HG02970 (cell line): Measurements from ENCODE around the gene CFB.
"Not testable (repeated sequence)": the region's sequence is repeated elsewhere in the genome, so short reads cannot be mapped to it uniquely, and the experiment has no call there.

Experiments used
- ATAC-seq: cut with Tn5 transposase; IDR thresholded peaks from one replicate; pipeline ENCODE4 v1.9.1; 2021; ENCODE audit warnings: mild to moderate bottlenecking, moderate library complexity, moderate number of reproducible peaks; ENCODE audit not compliant: unreplicated experiment, low FRiP score

CFB gene

DNA sequence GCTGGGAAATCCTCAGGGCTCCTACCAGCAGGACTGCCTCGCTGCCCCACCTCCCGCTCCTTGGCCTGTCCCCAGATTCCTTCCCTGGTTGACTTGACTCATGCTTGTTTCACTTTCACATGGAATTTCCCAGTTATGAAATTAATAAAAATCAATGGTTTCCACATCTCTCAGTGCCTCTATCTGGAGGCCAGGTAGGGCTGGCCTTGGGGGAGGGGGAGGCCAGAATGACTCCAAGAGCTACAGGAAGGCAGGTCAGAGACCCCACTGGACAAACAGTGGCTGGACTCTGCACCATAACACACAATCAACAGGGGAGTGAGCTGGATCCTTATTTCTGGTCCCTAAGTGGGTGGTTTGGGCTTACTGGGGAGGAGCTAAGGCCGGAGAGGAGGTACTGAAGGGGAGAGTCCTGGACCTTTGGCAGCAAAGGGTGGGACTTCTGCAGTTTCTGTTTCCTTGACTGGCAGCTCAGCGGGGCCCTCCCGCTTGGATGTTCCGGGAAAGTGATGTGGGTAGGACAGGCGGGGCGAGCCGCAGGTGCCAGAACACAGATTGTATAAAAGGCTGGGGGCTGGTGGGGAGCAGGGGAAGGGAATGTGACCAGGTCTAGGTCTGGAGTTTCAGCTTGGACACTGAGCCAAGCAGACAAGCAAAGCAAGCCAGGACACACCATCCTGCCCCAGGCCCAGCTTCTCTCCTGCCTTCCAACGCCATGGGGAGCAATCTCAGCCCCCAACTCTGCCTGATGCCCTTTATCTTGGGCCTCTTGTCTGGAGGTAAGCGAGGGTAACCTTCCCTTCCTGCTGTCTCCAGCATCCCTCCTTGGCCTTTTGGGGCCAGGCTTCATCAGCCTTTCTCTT lies at the start of gene CFB:
CFB (plus strand) TSS at position 589 of the 863 bp plus-strand sequence; CDS start at position 716, 127 bp downstream.
- no peak for ATAC-seq

DNA sequence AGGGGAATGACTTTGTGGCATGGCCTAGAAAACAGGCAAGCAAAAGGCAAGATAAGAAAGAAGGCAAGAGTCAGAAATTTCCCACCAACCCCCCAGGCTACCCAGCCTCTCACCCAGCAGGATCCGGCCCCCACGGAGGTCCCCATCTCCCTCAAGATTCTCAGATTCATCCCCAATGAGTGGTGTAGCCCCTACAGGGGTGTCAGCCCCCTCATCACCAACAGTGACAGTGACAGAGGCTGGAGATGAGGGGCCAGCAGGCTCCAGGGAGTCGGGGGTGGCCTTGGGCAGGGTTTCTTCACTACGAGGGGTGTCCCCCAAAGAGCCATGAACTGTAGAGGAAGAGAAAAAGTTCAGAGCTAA lies 49.4 kb upstream of the CFB start:
- ATAC-seq, result no peak

DNA sequence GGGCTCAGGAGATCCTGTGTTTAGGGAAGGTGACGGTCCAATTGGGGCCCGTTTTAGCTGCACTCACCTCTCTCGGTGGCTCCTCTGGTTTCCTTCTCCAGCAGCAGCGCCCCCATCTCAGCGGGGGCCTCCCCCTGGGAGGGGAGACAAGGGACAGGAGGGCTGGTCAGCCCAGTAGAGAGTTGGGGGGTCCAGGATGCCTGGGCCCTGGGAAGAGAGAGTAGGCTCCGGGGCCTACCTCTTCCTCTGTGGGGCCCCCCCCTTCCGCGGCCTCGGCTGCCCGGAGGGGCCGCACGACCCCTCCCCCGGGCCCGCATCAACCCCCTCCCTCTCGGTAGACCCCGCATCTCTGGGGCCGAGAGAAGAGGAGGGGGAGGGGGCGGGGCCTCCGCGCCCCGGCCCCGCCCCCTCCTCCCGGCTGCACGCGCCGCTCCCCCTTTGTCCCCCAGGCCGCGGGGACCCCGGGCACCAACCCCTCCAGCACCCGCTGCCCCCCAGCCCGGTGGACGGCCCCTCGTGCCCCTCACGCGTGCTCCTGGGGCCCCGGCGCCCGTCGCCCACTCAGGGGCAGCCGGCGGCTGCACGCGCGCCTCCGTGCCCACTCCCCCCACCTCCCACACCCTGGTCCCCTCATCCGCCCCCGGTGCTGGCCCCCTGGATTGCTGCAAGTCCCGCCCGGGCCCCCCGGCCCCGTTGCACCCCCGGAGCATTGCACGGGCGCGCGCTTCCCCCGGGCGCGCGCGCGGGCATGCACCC lies 48.9 kb upstream of the CFB start:
- peak; percentile 3 for ATAC-seq

DNA sequence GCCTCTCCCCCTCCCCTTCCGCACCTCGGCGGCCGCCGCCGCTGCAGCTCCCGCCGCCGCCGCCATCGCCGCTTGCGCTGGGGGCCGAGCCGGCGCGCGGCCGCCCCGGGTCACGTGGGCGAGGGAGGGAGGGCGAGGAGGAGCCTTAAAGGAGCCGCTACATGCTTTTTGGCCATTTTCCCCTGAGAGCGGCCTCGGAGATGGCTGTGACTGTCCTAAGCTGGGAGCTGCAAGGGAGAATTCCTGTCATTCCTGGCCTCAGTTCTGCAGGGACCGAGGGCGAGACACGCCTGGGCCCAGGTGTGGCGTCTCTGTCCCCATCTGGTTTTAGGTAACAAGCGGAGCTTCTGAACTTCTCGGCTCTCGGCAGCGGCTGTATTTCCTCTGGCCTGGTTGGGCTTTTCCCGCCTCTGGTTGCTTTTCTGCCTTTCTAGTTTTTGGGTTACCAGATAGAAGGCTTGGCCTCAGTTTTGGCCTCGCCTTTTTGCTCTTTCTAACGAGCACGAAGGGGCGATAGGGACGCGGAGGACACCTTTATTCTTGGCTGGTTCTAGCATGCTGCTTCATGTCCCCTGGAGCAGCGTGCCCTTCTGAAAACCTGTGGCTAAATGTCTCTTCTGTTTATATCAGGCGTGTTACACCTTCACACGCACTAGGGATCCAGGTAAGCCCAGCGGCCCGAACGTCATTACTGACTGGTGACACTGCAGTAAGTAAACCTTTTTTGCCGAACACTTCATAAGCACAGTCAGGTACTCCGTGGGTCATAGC lies 48.1 kb upstream of the CFB start, which contains the start of gene EHMT2:
EHMT2 (minus strand) TSS at position 87 of the 771 bp plus-strand sequence; CDS start at position 66, 21 bp downstream.
- peak; percentile 55 for ATAC-seq

GRCh38 chr6:31898383-31899011 lies 47.4 kb upstream of the CFB start:
- no peak for ATAC-seq

GRCh38 chr6:31899215-31899614 lies 46.7 kb upstream of the CFB start:
- ATAC-seq, result no peak

DNA sequence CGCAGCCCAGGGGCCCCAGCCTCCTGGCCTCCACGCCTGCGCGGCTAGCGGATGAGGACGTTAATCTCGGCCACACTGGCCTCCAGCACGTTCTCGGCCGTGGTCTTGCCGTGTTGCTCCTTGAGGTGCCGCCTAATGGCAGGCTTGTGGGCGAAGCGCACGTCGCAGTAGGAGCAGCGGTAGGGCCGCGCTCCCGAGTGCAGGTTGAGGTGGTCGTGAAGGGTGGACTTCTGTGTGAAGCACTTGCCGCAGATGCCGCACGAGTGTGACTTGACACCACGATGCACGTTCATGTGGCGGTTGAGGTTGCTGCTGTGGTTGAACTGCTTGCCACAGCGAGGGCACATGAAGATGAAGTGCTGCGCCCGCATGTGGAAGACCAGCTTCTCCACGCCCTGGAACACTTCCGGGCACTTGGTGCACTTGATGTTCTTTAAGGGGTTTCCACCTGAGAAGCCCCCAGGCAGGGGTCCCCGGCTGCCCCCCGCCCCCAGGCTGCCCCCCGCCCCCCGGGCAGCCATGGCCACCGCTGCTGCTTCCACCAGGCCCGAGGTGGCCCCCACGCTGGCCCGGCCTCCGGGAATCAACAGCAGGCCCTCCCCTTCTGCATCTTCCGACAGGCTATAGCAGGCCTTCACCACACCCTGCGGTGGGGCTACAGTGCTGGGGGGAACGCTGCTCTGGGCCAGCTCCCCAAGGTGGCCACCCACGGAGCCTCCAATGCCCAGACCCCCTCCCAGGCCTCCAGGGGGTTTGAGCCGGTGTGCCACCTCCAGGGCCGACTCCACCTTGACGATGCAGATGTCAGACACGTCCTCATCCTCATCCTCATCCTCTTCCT lies 45.8 kb upstream of the CFB start:
- ATAC-seq, result no peak

DNA sequence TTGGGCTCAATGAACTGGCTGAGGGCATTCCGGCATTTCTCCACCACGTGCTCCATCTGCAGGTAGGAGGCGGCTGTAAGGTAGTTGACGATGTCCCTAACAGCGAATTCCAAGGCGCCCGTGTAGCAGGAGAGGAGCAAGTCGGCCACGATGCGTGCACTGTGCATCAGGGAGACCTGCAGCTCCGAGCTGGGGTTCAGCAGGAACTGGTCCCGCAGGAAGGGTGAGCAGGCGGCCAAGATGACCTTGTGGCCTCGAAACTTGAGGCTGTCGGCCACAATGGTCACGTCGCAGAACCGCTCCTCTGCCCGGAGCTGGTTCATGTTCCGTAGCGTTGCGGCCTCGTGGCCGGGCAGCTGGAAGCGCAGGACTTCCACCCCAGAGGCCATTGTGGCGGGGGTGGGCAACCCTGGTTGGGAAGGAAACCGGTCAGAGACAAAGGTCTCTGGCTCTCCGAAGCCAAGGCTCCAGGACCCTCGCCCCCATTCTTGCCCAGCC lies 44.9 kb upstream of the CFB start:
- ATAC-seq, result no peak

GRCh38 chr6:31901415-31901952 lies 44.4 kb upstream of the CFB start:
- ATAC-seq, result no peak

DNA sequence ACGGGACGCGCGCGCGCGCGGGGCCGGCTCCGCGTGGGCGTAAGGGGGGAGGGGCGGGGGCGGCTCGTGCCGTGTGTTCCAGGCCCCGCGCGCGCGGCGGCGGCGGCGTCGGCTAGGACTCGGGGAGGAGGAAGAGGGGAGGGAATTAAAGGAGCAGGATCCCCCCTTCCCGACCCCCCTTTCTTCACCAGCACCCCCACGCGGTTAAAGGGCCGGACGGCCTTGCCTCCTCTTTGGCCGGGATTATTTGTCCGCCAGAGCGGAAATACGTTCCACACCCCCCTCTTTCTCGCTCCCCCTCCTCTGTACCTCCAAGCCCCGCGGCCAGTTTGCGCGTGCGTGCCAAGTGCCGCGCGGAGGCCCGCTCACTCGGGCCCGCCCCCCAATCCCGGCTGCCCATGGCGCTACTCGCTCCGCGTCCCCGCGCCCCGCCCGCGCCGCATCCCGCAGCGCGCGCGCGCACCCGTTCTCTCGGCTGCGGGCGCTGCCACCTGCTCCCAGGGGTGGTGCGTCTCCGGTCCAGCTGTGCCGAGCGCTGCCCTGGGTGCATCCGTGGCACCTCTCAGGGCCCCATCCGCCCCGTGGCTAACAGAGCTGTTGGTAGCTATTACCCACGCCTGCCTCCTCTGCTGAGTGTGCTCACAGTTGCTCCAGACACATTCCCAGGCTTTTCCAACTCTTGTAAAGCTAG lies 43.8 kb upstream of the CFB start, which contains the start of gene ZBTB12:
ZBTB12 (minus strand) TSS at position 134 of the 691 bp plus-strand sequence. CDS start 781 bp downstream, outside the sequence.
- peak; percentile 56 for ATAC-seq

DNA sequence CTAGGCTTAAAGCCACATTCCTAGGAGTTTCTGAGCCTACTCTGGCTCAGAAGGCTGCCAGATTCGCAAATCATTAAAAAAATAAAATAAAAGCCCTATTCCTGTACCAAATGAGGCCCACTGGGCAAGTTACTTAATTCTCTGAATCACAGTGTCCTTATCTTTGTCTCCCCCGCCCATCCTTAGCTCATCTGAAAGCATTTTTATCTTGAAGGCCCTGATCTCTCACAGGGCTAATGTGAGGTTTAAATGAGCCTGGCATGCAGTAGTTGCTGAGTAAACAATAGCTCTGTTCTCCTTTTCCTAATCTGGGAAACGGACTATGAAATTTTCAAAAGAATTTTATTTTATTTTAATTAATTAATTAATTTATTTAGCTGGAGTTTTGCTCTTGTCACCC lies 41.9 kb upstream of the CFB start:
- no peak for ATAC-seq

GRCh38 chr6:31905041-31905440 lies 40.9 kb upstream of the CFB start:
- no peak for ATAC-seq

DNA sequence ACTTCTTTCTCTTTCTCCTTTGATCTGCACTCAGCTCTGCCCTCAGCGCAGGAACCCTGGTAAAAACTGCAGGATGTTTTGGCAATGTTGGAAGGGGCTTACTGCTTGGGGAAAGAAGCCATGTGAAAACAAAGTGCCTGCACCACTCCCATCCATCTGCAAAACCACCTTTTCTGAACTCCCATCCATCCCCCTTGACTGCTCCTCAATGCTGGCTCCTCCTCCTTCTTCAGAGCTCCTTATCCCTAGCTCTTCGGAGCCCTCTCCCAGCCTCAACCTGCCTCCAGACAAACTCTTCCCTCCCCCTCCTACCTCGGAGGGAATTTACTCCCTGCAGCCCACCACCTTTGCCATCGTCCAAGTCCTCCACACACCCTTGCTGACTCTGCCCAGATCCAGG lies 39.8 kb upstream of the CFB start:
- ATAC-seq, result no peak

DNA sequence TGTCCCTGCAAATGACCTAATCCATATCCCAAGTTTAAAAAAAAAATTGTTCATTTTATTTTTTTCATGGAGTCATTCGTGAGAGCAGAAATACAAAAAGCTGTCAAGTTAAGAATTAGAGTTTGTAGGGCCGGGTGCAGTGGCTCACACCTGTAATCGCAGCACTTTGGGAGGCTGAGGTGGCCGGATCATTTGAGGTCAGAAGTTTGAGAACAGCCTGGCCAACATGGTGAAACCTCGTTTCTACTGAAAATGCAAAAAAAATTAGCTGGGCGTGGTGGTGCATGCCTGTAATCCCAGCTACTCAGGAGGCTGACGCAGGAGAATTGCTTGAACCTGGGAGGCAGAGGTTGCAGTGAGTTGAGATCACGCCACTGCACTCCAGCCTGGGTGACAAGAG lies 39.2 kb upstream of the CFB start:
- not testable (repeated sequence) for ATAC-seq

GRCh38 chr6:31907158-31907813 lies 38.6 kb upstream of the CFB start:
- ATAC-seq, result no peak

DNA sequence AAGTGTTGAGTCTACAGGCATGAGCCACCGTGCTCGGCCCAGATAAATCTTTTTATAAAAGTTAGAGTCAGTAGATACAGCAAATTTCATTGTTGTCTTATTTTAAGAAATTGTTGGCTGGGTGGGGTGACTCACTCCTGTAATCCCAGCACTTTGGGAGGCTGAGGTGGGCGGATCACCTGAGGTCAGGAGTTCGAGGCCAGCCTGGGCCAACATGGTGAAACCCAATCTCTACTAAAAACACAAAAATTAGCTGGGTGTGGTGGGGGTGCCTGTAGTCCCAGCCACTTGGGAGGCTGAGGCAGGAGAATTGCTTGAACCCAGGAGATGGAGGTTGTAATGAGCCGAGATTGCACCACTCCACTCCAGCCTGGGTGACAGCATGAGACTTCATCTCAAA lies 37.6 kb upstream of the CFB start:
- ATAC-seq, result not testable (repeated sequence)

- no peak for ATAC-seq
Observed at GRCh38 chr6:31908791-31909190, 37.1 kb upstream of the CFB start.

- ATAC-seq, result not testable (repeated sequence)
Observed at GRCh38 chr6:31909298-31909697, 36.6 kb upstream of the CFB start.
